Activated CD4-positive, CD25-positive, alpha-beta regulatory T cell treated with anti-CD3 and anti-CD28 coated beads, Interleukin-2, amount 50 U/mL, for 24 hours (primary cell): ENCODE results near the gene BAIAP3.
A peak's percentile ranks its signal among the peaks of the same experiment; 100 is the strongest.
"Not testable (repeated sequence)": the region's sequence is repeated elsewhere in the genome, so short reads cannot be mapped to it uniquely, and the experiment has no call there.

Source experiments
- ATAC-seq, 2 donors: fragments of 150-1000 bp; cut with Tn5 transposase; one replicate each; pipeline ENCODE4 v1.10.0; 2021; ENCODE audit warnings: mild to moderate bottlenecking in 1 of 2, moderate library complexity in 1 of 2

The BAIAP3 gene, protein sequence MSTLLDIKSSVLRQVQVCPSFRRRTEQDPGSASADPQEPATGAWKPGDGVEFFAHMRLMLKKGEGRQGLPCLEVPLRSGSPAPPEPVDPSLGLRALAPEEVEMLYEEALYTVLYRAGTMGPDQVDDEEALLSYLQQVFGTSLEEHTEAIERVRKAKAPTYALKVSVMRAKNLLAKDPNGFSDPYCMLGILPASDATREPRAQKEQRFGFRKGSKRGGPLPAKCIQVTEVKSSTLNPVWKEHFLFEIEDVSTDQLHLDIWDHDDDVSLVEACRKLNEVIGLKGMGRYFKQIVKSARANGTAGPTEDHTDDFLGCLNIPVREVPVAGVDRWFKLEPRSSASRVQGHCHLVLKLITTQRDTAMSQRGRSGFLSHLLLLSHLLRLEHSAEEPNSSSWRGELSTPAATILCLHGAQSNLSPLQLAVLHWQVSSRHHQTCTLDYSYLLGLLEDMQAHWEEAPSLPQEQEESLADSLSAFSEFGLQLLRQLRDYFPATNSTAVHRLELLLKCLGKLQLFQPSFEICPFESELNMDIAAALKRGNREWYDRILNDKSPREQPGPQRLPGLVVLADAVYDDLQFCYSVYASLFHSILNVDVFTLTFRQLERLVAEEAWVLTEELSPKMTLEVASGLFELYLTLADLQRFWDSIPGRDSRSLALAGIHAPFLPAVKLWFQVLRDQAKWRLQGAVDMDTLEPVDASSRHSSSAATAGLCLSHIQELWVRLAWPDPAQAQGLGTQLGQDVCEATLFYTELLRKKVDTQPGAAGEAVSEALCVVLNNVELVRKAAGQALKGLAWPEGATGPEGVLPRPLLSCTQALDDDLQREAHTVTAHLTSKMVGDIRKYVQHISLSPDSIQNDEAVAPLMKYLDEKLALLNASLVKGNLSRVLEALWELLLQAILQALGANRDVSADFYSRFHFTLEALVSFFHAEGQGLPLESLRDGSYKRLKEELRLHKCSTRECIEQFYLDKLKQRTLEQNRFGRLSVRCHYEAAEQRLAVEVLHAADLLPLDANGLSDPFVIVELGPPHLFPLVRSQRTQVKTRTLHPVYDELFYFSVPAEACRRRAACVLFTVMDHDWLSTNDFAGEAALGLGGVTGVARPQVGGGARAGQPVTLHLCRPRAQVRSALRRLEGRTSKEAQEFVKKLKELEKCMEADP

DNA sequence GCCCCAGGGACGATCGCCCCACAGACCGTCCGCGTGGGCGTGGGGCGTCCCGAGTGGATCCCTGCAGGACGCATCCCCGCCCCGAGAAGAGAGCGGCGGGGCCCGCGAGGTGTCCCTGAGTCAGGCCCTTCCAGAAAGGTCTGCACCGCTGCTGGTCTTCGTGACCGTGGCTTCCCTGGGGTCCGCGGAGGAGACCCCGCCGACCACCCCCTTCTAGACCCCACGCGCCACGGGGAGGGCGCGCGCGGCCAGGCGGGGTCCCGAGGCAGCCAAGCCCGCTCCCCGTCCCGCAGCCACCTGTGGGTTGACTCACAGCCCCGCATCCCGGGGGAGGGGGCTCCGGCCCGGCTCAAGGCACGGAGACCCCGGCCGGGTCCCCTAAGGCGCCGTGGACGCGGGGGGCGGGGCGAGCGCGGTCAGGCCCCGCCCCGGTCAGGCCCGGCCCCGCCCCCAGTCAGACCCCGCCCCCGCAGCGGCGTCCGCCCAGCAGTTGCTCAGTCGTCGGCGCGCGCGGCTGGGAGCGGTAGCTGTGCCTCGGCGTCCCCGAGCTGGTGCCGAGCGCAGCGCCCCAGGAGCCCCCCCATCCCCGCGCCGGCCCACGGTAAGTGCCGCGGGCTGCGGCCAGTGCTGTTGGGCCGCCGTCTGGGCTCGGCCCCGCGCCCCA lies at the start of gene BAIAP3:
Gene BAIAP3 (plus strand): TSS at position 497 of the 664 bp plus-strand sequence. CDS start 4,905 bp downstream, outside the sequence.
- peak; percentile 58 to 62 for ATAC-seq

DNA sequence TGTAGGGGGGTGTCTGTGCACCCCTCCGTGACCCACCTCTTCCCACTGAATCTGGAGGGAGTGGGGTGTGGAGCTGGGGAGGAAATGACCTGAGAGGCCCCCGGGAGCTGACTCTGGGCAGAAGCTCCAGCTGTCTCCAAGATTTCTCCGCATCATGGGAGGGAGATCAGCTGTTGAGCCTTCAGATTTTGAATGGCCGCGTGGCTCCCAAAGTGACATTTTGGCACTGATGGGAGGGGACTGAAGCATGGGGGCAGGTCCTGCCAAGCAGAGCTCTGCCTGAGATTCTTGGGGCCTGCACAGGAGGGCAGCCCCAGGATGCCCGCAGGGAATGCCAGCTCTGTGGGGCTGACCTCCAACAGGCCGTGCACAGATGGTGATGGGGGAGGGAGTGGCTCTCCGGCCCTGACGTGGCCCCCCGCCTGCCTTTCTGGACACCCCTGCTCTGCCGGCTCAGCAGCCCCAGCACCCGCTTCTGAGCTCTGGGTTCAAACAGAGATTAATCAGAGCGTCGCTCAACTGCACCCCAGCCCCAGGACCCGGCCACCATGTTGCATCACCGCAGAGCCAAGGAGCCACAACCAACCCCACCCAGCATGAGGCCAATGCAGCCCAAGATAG lies 49.3 kb upstream of the BAIAP3 start:
- ATAC-seq = no peak

- ATAC-seq = no peak
Measured at GRCh38 chr16:1285669-1286512, 47.6 kb upstream of the BAIAP3 start.

- ATAC-seq = no peak
Measured at GRCh38 chr16:1286513-1287094, 46.8 kb upstream of the BAIAP3 start.

GRCh38 chr16:1287982-1288670 lies 45.3 kb upstream of the BAIAP3 start:
- no peak for ATAC-seq

DNA sequence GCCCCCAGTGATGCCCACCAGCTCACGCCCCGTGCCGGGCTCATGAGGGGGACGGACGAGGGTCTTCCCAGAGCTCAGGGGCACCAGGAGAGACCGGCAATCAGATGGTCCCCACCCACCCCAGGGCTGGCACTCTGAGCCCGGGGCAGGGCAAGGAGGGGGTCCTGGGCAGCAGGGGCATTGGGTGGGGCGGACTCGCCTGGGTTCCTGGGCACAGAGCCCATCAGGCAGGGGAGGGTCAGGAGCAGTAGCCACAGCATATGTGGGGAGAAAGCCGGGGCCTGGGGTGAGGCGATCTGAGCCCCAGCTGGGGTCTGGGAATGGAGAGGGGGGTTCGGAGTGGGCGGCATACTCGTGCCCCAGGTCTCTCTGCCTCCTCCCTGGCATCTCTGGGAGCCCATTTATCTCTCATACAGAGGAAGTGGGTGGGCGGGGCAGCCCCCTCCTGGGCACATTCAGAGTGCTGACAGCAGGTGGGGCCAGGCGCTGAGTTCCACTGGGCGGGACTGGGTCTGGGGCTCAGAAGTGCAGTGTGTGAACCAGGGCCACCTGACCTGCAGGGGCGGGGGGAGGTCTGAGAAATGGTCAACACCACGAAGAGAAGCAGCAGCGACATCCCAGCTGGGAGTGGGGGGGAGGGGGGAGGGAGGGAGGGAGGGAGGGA lies 44.5 kb upstream of the BAIAP3 start:
- peak in 1 of 2 donors; percentile 24 for ATAC-seq

DNA sequence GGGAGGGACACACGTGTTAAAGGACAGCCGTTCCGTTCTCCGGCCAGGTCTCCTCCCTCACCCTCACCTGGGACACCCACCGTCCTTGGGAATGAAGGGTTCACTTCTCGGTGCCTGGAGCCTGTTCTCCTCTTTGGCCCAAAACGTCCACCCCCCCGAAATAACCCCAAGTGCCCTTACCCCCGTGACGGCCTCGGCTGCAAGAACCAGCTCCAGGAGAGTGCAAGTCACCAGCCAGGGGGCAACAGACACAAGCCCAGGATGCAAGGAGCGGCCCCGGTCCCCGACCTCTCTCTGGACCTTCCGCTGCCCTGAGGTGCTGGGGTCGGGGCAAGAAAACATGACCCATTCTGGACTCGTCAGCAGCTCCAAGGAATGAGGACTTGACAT lies 44.0 kb upstream of the BAIAP3 start:
- ATAC-seq = no peak

DNA sequence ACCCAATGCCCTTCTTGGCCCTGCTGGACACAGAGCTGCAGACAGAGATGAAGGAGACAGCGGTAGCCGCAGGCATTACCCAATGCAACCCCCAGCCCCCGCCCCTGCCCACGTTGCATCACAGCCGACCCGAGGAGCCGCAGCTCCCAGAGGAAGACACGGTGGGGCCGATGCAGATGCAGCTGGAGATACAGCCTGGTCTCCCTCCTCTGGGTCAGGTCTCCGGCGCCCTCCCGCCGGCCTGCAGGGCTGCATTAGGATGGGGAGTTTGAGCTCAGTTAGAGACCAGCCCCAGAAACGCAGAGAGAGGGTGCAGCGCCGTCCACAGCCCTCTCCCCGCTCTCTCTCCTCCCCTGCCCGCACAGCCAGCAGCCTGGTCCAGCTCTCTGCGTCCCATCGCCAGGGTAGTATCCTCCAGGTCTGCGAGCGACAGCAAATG lies 43.4 kb upstream of the BAIAP3 start:
- no peak for ATAC-seq

GRCh38 chr16:1290860-1291575 lies 42.4 kb upstream of the BAIAP3 start:
- ATAC-seq = no peak

DNA sequence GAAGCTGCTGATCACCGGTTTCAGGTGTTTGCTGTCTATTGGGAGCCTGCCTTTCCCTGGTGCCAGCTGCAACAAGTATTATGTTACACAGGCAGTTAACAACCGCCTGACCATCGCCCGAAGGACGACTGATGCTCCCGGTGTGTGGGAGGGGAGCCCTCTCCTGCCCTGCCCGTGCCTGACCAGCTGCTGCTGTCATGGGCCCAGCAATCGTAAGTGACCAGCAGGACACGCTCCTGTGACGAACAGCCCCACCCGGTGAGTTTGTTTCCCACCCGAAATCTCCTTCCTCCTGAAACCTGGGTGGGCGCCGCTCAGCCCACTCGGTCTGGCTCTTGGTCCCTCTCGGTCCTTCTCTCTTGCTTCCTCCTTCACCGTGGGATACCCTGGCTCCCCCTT lies 41.9 kb upstream of the BAIAP3 start:
- ATAC-seq = no peak

GRCh38 chr16:1292208-1292607 lies 41.2 kb upstream of the BAIAP3 start:
- ATAC-seq = not testable (repeated sequence)

DNA sequence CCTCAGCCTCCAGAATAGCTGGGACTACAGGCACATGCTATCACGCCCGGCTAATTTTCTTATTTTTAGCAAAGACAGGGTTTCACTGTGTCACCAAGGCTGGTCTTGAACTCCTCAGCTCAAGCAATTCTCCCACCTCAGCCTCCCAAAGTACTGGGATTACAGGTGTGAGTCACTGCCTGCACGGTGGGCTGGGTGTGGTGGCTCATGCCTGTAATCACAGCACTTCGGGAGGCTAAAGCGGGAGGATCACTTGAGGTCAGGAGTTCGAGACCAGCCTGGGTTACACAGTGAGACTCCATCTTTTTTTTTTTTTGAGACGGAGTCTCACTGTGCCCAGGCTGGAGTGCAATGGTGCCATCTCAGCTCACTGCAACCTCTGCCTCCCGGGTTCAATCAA lies 40.6 kb upstream of the BAIAP3 start:
- not testable (repeated sequence) for ATAC-seq

DNA sequence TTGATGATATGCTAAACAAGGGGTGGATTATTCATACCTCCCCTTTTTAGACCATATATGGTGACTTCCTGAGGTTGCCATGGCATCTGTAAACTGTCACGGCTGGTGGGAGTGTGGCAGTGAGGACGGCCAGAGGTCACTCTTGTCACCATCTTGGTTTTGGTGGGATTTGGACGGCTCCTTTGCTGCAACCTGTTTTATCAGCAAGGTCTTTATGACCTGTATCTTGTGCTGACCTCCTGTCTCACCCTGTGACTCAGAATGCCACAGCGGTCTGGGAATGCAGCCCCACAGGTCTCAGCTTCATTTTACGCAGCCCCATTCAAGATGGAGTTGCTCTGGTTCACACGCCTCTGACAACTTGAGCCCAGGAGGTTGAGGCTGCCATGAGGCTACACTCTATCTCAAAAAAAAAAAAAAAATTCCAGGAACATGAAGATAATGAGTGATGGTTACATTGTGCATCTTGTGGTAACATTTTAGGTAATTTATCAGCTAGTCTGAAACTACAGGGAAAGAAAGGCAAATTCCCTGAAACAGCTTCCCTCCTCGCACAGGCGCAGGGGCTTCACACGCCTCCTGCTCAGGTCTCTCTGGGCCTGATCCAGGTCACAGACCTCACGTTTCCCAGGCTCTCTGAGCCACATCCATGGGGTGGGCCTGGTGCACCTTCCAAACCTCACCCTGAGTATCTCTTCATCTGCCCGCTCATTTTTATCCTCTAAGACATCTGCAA lies 39.4 kb upstream of the BAIAP3 start:
- ATAC-seq = no peak

- ATAC-seq = no peak
Measured at GRCh38 chr16:1295465-1295864, 38.0 kb upstream of the BAIAP3 start.

DNA sequence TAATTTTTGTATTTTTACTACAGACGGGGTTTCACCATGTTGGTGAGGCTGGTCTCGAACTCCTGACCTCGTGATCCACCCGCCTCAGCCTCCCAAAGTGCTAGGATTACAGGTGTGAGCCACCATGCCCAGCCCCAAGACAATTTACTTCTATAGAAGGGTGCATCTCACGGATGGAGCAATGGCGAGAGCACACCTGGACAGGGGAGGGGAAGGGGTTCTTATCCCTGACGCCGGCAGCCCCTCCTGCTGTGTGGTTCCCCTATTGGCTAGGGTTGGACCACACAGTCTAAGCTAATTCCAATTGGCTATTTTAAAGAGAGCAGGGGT lies 36.8 kb upstream of the BAIAP3 start:
- ATAC-seq = not testable (repeated sequence)

- ATAC-seq = peak; percentile 82 to 85
Measured at GRCh38 chr16:1297018-1297696, 36.3 kb upstream of the BAIAP3 start.

GRCh38 chr16:1298406-1298805 lies 35.0 kb upstream of the BAIAP3 start:
- ATAC-seq = no peak
